ENCODE data around the gene PPEF1.

DNA sequence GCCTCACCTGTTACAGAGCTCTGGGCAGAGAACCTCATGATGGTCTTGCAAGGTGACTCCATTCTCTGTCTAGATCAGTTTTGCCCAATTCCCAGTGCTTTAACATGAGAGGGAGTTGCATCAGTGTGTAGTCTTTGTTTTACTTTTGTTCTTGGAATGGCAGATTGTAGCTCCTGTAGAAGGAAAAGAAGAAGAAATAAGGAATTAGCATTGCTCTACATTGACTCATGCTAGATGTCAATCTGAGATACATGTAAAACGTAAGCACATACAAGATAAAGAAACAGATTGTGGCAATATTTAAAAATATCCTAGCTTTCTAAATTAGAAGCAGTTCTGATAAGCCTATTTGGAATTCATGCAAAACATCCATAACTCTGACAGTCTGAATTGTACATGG is 16.0 kb upstream of the PPEF1 start:
- no peak for TF ChIP-seq TCF12 (IDR thresholded peaks at IDR 0.05; ENCODE audit: low read depth)
- TF ChIP-seq, protein P1, sequence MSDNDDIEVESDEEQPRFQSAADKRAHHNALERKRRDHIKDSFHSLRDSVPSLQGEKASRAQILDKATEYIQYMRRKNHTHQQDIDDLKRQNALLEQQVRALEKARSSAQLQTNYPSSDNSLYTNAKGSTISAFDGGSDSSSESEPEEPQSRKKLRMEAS (IDR thresholded peaks at IDR 0.05), result no peak
- TF ChIP-seq RAD21 (IDR thresholded peaks at IDR 0.05; ENCODE audit: low read depth), result no peak
- TF ChIP-seq, protein P2, sequence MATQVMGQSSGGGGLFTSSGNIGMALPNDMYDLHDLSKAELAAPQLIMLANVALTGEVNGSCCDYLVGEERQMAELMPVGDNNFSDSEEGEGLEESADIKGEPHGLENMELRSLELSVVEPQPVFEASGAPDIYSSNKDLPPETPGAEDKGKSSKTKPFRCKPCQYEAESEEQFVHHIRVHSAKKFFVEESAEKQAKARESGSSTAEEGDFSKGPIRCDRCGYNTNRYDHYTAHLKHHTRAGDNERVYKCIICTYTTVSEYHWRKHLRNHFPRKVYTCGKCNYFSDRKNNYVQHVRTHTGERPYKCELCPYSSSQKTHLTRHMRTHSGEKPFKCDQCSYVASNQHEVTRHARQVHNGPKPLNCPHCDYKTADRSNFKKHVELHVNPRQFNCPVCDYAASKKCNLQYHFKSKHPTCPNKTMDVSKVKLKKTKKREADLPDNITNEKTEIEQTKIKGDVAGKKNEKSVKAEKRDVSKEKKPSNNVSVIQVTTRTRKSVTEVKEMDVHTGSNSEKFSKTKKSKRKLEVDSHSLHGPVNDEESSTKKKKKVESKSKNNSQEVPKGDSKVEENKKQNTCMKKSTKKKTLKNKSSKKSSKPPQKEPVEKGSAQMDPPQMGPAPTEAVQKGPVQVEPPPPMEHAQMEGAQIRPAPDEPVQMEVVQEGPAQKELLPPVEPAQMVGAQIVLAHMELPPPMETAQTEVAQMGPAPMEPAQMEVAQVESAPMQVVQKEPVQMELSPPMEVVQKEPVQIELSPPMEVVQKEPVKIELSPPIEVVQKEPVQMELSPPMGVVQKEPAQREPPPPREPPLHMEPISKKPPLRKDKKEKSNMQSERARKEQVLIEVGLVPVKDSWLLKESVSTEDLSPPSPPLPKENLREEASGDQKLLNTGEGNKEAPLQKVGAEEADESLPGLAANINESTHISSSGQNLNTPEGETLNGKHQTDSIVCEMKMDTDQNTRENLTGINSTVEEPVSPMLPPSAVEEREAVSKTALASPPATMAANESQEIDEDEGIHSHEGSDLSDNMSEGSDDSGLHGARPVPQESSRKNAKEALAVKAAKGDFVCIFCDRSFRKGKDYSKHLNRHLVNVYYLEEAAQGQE (IDR thresholded peaks at IDR 0.05; ENCODE audit: low read depth), result no peak
- TF ChIP-seq CREB1 (IDR thresholded peaks at IDR 0.05; ENCODE audit: low read depth), result no peak
- no peak for TF ChIP-seq CEBPB (IDR thresholded peaks at IDR 0.05)
- TF ChIP-seq NFIC (IDR thresholded peaks at IDR 0.05), result no peak
- TF ChIP-seq ZBTB7A (IDR thresholded peaks at IDR 0.05; ENCODE audit: low read depth), result no peak
- TF ChIP-seq, protein P3, sequence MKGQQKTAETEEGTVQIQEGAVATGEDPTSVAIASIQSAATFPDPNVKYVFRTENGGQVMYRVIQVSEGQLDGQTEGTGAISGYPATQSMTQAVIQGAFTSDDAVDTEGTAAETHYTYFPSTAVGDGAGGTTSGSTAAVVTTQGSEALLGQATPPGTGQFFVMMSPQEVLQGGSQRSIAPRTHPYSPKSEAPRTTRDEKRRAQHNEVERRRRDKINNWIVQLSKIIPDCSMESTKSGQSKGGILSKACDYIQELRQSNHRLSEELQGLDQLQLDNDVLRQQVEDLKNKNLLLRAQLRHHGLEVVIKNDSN (IDR thresholded peaks at IDR 0.05), result no peak
- TF ChIP-seq FOXM1 (IDR thresholded peaks at IDR 0.05; ENCODE audit: borderline replicate concordance, low read depth), result no peak
- no peak for TF ChIP-seq EP300 (IDR thresholded peaks at IDR 0.05; ENCODE audit: borderline replicate concordance)
- no peak for TF ChIP-seq EGR1 (IDR thresholded peaks at IDR 0.05)
- TF ChIP-seq YY1 (IDR thresholded peaks at IDR 0.05; ENCODE audit: low read depth), result no peak
- no peak for TF ChIP-seq TAF1 (IDR thresholded peaks at IDR 0.05; ENCODE audit: low read depth)

Data from Ishikawa (cell line).